Neural cell (in vitro differentiated cells): ENCODE results near the gene SSTR5. TPM values are rescaled to one million over a fixed set of nuclear protein-coding genes. Genes with fewer than 3 reads are reported as not detected.
A peak's percentile ranks its signal among the peaks of the same experiment; 100 is the strongest.

Experiments used
- H2AFZ ChIP-seq: fragments of 200-600, 300-800 bp; sonication (generic), shearing (Covaris generic); 2 replicates; pipeline ENCODE4 v1.6.0; 2014; ENCODE audit warnings: low read depth, mild to moderate bottlenecking, antibody characterized with exemption, low read length, moderate library complexity
- H3F3A ChIP-seq: fragments of 200-600 bp; shearing (Covaris generic); 2 replicates; pipeline ENCODE4 v1.6.1; 2016; ENCODE audit warnings: mild to moderate bottlenecking, moderate library complexity, mixed read lengths, antibody characterized with exemption, low read length; ENCODE audit not compliant: insufficient read depth, poor library complexity, severe bottlenecking
- H3K27ac ChIP-seq: fragments of 200-600, 300-800 bp; sonication (generic), shearing (Covaris generic); 2 replicates; pipeline ENCODE4 v1.5.1; 2014; ENCODE audit warnings: mild to moderate bottlenecking, low read length, moderate library complexity
- H3K27me3 ChIP-seq: fragments of 300-800, 200-600 bp; sonication (generic), shearing (Covaris generic); 2 replicates; pipeline ENCODE4 v1.6.0; 2014; ENCODE audit warnings: mild to moderate bottlenecking, low read depth, low read length, moderate library complexity; ENCODE audit not compliant: insufficient read depth
- H3K36me3 ChIP-seq: fragments of 300-800, 200-600 bp; sonication (generic), shearing (Covaris generic); 2 replicates; pipeline ENCODE4 v1.5.1; 2014; ENCODE audit warnings: mild to moderate bottlenecking, antibody characterized with exemption, low read length, moderate library complexity; ENCODE audit not compliant: insufficient read depth
- H3K4me2 ChIP-seq: fragments of 300-800, 200-600 bp; sonication (generic), shearing (Covaris generic); 2 replicates; pipeline ENCODE4 v1.6.0; 2014; ENCODE audit warnings: mild to moderate bottlenecking, low read length
- H3K4me3 ChIP-seq: fragments of 300-800, 200-600 bp; sonication (generic), shearing (Covaris generic); 2 replicates; pipeline ENCODE4 v1.5.1; 2014; ENCODE audit warnings: mild to moderate bottlenecking, low read length, moderate library complexity
- H3K79me2 ChIP-seq: fragments of 200-600 bp; shearing (Covaris generic); replicated peaks from 2 replicates; pipeline ENCODE4 v1.6.0; 2014; ENCODE audit warnings: mild to moderate bottlenecking, low read length, moderate library complexity; ENCODE audit not compliant: insufficient read depth
- H3K9ac ChIP-seq: fragments of 300-800, 200-600 bp; sonication (generic), shearing (Covaris generic); 2 replicates; pipeline ENCODE4 v1.6.1; 2016; ENCODE audit warnings: mild to moderate bottlenecking, low read length, mixed read lengths
- H3K9me2 ChIP-seq: fragments of 200-600 bp; shearing (Covaris generic); 2 replicates; pipeline ENCODE4 v1.6.1; 2016; ENCODE audit warnings: mild to moderate bottlenecking, low read length, mixed read lengths; ENCODE audit not compliant: insufficient read depth
- H3K9me3 ChIP-seq: fragments of 200-600, 300-800 bp; sonication (generic), shearing (Covaris generic); 2 replicates; pipeline ENCODE4 v1.6.1; 2016; ENCODE audit warnings: mild to moderate bottlenecking, mixed run types, low read length, moderate library complexity, mixed read lengths
- H4K20me1 ChIP-seq: fragments of 200-600 bp; shearing (Covaris generic); 2 replicates; pipeline ENCODE4 v1.6.1; 2016; ENCODE audit warnings: mild to moderate bottlenecking, mixed run types; ENCODE audit not compliant: insufficient read depth
- EP300 ChIP-seq: fragments of 450-650 bp; conservative IDR thresholded peaks from 2 replicates; pipeline ENCODE4 v1.6.1; 2014; ENCODE audit warnings: antibody characterized with exemption, mild to moderate bottlenecking, moderate library complexity; ENCODE audit not compliant: poor library complexity, severe bottlenecking
- EZH2 ChIP-seq: fragments of 200-600, 300-800 bp; shearing (Covaris generic), sonication (generic); IDR thresholded peaks from 2 replicates; pipeline ENCODE4 v1.6.1; 2014; ENCODE audit warnings: antibody characterized with exemption, low read length, borderline replicate concordance, mild to moderate bottlenecking; ENCODE audit not compliant: insufficient read depth, poor library complexity, severe bottlenecking
- MXI1 ChIP-seq: fragments of 450-650 bp; conservative IDR thresholded peaks from 2 replicates; pipeline ENCODE4 v1.6.1; 2014; ENCODE audit warnings: antibody characterized with exemption, mild to moderate bottlenecking; ENCODE audit not compliant: poor library complexity, severe bottlenecking
- POLR2AphosphoS5 ChIP-seq: IDR thresholded peaks from 2 replicates; pipeline ENCODE4 v1.6.1; 2012
- RAD21 ChIP-seq: fragments of 450-650 bp; conservative IDR thresholded peaks from 2 replicates; pipeline ENCODE4 v1.6.1; 2014; ENCODE audit warnings: antibody characterized with exemption, mild to moderate bottlenecking, moderate library complexity
- SMC3 ChIP-seq: fragments of 450-650 bp; conservative IDR thresholded peaks from 2 replicates; pipeline ENCODE4 v1.6.1; 2014; ENCODE audit warnings: antibody characterized with exemption, mild to moderate bottlenecking, moderate library complexity; ENCODE audit not compliant: poor library complexity
- TAF1 ChIP-seq: IDR thresholded peaks from 2 replicates; pipeline ENCODE4 v1.6.1; 2012; ENCODE audit warnings: low read depth
- polyA plus RNA-seq: library from polyadenylated mRNA; depleted of rRNA; stranded (reverse); fragments of >200 nt; gene quantifications from 2 replicates; pipeline ENCODE4 v1.2.3, GENCODE V29; 2014
- TF ChIP-seq, protein P1 (sequence below): IDR thresholded peaks from 2 replicates; pipeline ENCODE4 v1.6.1; 2012; ENCODE audit warnings: borderline replicate concordance
- TF ChIP-seq, protein P2 (sequence below): fragments of 450-650 bp; IDR thresholded peaks from 2 replicates; pipeline ENCODE4 v1.5.1; 2014; ENCODE audit warnings: antibody characterized with exemption, mild to moderate bottlenecking, moderate library complexity; ENCODE audit not compliant: poor library complexity, severe bottlenecking

SSTR5 gene
- polyA plus RNA-seq, 1 donor from 2014 or later: not detected

DNA sequence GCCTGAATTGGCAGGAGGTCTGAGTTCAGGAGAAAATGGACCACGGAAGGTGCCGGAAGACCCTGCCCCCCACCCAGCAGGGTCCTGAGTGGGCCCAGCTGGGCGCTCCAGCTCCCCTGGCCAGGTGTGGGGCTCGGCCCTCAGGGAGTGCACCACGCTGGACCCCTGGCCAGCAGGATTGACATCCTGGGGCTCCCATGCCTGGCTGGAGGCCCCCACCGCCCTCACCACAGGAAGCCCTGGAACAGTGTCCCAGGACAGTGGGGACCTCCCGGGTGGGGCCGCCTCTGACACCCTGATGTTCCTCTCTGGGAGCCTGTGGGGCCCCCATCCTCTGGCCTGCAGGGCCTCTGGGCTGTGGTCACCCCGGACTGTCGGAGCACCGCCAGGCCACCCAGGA is 52.2 kb downstream of the SSTR5 start:
- H3K79me2 ChIP-seq: no peaks in the 10 kb centered on the region
- no peaks in the 10 kb centered on the region for H3K27me3 ChIP-seq
- TF ChIP-seq EP300: no peak
- no peak for TF ChIP-seq TAF1
- TF ChIP-seq SMC3: no peak
- H3K9ac ChIP-seq: no peak overlapping the region
- no peaks in the 10 kb centered on the region for H3K9me3 ChIP-seq
- no peak overlapping the region for H2AFZ ChIP-seq
- no peaks in the 10 kb centered on the region for H3K9me2 ChIP-seq
- no peaks in the 10 kb centered on the region for H3F3A ChIP-seq
- H3K27ac ChIP-seq: no peak overlapping the region
- no peaks in the 10 kb centered on the region for H4K20me1 ChIP-seq
- H3K4me2 ChIP-seq: no peak overlapping the region
- H3K36me3 ChIP-seq: no peaks in the 10 kb centered on the region
- no peak overlapping the region for H3K4me3 ChIP-seq

DNA sequence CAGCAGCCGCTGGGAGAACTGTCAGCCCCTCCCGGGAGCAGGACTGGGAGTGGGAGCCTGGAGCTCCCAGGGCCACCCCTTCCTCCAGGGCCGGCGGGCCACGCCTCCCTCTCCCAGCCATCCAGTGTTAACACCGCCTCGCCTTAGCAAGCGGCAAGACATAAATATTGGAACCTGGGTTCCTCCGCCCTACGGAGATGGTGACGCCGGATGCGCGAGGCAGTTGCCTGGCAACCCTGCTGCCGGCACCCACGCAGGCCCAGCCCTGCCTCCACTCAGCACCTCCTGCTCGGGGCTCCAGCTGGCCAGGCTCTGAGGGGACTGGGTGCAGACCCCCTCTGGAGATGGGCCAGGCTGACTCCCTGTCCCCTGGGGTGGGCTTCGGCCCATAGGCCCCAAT is 52.9 kb downstream of the SSTR5 start:
- Histone ChIP-seq H3K27me3 (no peaks in the 10 kb centered on the region), H3K4me3 (no peak overlapping the region), H3K9me2 (no peaks in the 10 kb centered on the region), H3K79me2 (no peaks in the 10 kb centered on the region), H3K36me3 (no peaks in the 10 kb centered on the region), H3F3A (no peaks in the 10 kb centered on the region), H3K9me3 (no peaks in the 10 kb centered on the region), H3K9ac (no peak overlapping the region), H3K4me2 (no peak overlapping the region), H3K27ac (no peak overlapping the region), H2AFZ (no peak overlapping the region), H4K20me1 (no peaks in the 10 kb centered on the region)
- TF ChIP-seq POLR2AphosphoS5 (peak; percentile 21), EP300 (no peak)
- TF ChIP-seq, protein P1, sequence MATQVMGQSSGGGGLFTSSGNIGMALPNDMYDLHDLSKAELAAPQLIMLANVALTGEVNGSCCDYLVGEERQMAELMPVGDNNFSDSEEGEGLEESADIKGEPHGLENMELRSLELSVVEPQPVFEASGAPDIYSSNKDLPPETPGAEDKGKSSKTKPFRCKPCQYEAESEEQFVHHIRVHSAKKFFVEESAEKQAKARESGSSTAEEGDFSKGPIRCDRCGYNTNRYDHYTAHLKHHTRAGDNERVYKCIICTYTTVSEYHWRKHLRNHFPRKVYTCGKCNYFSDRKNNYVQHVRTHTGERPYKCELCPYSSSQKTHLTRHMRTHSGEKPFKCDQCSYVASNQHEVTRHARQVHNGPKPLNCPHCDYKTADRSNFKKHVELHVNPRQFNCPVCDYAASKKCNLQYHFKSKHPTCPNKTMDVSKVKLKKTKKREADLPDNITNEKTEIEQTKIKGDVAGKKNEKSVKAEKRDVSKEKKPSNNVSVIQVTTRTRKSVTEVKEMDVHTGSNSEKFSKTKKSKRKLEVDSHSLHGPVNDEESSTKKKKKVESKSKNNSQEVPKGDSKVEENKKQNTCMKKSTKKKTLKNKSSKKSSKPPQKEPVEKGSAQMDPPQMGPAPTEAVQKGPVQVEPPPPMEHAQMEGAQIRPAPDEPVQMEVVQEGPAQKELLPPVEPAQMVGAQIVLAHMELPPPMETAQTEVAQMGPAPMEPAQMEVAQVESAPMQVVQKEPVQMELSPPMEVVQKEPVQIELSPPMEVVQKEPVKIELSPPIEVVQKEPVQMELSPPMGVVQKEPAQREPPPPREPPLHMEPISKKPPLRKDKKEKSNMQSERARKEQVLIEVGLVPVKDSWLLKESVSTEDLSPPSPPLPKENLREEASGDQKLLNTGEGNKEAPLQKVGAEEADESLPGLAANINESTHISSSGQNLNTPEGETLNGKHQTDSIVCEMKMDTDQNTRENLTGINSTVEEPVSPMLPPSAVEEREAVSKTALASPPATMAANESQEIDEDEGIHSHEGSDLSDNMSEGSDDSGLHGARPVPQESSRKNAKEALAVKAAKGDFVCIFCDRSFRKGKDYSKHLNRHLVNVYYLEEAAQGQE: no peak

DNA sequence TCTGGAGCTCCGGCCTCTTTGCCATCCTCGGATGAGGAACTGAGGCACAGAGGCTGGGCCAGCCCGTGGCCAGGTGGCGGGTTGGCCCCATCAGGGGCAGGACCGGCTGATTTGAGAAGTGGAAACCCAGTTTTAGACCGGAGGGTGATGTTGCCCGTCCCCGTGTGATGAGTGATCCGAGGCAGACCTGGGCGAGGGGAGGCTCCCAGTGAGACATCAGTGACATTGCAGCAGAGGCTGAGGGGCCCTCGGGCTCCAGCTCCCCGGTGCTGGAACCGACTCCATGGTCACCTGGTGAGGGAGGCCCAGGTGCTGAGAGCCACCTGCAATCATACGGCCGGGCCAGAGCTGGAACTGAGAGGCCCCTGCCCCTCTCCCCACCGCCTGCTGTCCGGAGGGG is 53.5 kb downstream of the SSTR5 start:
- no peak overlapping the region for H3K27ac ChIP-seq
- H3K4me3 ChIP-seq: no peak overlapping the region
- no peaks in the 10 kb centered on the region for H4K20me1 ChIP-seq
- no peak overlapping the region for H2AFZ ChIP-seq
- no peaks in the 10 kb centered on the region for H3F3A ChIP-seq
- H3K36me3 ChIP-seq: no peaks in the 10 kb centered on the region
- no peak overlapping the region for H3K4me2 ChIP-seq
- no peaks in the 10 kb centered on the region for H3K9me2 ChIP-seq
- TF ChIP-seq EZH2: no peak
- TF ChIP-seq SMC3: no peak
- no peaks in the 10 kb centered on the region for H3K79me2 ChIP-seq
- H3K27me3 ChIP-seq: no peaks in the 10 kb centered on the region
- H3K9ac ChIP-seq: no peak overlapping the region
- no peaks in the 10 kb centered on the region for H3K9me3 ChIP-seq

DNA sequence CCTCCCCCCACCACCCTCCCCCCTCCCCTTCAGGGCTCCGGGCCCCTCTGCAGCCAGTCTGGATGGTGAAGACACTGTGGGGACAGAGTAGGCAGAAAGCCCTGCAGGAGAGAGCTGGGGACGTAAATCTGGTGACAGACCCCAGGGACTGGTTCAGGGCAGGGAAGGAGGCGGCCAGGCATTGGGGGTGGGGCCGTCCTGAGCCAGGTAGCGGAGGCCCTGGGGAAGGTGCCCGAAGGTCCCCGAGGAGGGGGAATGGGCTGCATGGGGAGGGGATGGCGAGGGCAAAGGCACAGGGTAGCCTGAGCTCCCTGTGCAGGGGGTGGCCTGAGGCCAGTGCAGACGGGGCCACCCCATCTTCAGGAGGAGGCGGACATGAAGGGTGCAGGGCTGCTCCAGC is 54.0 kb downstream of the SSTR5 start:
- H3K4me2 ChIP-seq: no peak overlapping the region
- H3K9ac ChIP-seq: no peak overlapping the region
- H3K79me2 ChIP-seq: no peaks in the 10 kb centered on the region
- no peak overlapping the region for H3K4me3 ChIP-seq
- H3K9me3 ChIP-seq: no peaks in the 10 kb centered on the region
- no peak overlapping the region for H3K27ac ChIP-seq
- TF ChIP-seq, protein P1: no peak
- TF ChIP-seq EZH2 (no peak), MXI1 (no peak), RAD21 (no peak), SMC3 (no peak), EP300 (no peak), TAF1 (no peak), POLR2AphosphoS5 (no peak)
- TF ChIP-seq, protein P2, sequence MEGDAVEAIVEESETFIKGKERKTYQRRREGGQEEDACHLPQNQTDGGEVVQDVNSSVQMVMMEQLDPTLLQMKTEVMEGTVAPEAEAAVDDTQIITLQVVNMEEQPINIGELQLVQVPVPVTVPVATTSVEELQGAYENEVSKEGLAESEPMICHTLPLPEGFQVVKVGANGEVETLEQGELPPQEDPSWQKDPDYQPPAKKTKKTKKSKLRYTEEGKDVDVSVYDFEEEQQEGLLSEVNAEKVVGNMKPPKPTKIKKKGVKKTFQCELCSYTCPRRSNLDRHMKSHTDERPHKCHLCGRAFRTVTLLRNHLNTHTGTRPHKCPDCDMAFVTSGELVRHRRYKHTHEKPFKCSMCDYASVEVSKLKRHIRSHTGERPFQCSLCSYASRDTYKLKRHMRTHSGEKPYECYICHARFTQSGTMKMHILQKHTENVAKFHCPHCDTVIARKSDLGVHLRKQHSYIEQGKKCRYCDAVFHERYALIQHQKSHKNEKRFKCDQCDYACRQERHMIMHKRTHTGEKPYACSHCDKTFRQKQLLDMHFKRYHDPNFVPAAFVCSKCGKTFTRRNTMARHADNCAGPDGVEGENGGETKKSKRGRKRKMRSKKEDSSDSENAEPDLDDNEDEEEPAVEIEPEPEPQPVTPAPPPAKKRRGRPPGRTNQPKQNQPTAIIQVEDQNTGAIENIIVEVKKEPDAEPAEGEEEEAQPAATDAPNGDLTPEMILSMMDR: no peak
- no peaks in the 10 kb centered on the region for H3K36me3 ChIP-seq
- no peaks in the 10 kb centered on the region for H3K9me2 ChIP-seq
- no peaks in the 10 kb centered on the region for H3F3A ChIP-seq
- no peaks in the 10 kb centered on the region for H4K20me1 ChIP-seq
- H3K27me3 ChIP-seq: no peaks in the 10 kb centered on the region
- no peak overlapping the region for H2AFZ ChIP-seq
